PFSK-1 (cell line): ENCODE measurements around the gene KEAP1.

ENCODE experiments used
- FOXP2 ChIP-seq: optimal IDR thresholded peaks from 2 replicates; pipeline ENCODE3; 2011; ENCODE audit warnings: borderline replicate concordance, control low read depth, inconsistent platforms; ENCODE audit not compliant: insufficient read depth; ENCODE audit errors: extremely low read length, extremely low read depth
- POLR2AphosphoS5 ChIP-seq: IDR thresholded peaks from 2 replicates; pipeline ENCODE4 v1.6.1; 2012; ENCODE audit warnings: low read depth, mild to moderate bottlenecking, control low read depth, low read length, moderate library complexity
- SIN3A ChIP-seq: IDR thresholded peaks from 2 replicates; pipeline ENCODE4 v1.6.1; 2012; ENCODE audit warnings: mild to moderate bottlenecking, low read length, moderate library complexity, borderline replicate concordance; ENCODE audit not compliant: insufficient read depth
- TAF1 ChIP-seq: IDR thresholded peaks from 2 replicates; pipeline ENCODE4 v1.6.1; 2012; ENCODE audit warnings: low read length, control low read depth, borderline replicate concordance; ENCODE audit not compliant: insufficient read depth
- TF ChIP-seq, protein P1 (sequence below), 2 experiments: IDR thresholded peaks; 2 replicates each; pipeline versions ENCODE4 v1.6.1 to v1.8.0; 2011 to 2012; ENCODE audit warnings: low read depth in 2 of 2, low read length in 2 of 2, control low read depth in 1 of 2, inconsistent platforms in 1 of 2, mild to moderate bottlenecking in 1 of 2, moderate library complexity in 1 of 2; ENCODE audit not compliant: insufficient read depth in 1 of 2

Gene KEAP1

GRCh38 chr19:10520652-10521318 is 17.6 kb upstream of the KEAP1 start:
- TF ChIP-seq POLR2AphosphoS5 (no peak), TAF1 (no peak), FOXP2 (no peak), SIN3A (no peak)
- TF ChIP-seq, protein P1, sequence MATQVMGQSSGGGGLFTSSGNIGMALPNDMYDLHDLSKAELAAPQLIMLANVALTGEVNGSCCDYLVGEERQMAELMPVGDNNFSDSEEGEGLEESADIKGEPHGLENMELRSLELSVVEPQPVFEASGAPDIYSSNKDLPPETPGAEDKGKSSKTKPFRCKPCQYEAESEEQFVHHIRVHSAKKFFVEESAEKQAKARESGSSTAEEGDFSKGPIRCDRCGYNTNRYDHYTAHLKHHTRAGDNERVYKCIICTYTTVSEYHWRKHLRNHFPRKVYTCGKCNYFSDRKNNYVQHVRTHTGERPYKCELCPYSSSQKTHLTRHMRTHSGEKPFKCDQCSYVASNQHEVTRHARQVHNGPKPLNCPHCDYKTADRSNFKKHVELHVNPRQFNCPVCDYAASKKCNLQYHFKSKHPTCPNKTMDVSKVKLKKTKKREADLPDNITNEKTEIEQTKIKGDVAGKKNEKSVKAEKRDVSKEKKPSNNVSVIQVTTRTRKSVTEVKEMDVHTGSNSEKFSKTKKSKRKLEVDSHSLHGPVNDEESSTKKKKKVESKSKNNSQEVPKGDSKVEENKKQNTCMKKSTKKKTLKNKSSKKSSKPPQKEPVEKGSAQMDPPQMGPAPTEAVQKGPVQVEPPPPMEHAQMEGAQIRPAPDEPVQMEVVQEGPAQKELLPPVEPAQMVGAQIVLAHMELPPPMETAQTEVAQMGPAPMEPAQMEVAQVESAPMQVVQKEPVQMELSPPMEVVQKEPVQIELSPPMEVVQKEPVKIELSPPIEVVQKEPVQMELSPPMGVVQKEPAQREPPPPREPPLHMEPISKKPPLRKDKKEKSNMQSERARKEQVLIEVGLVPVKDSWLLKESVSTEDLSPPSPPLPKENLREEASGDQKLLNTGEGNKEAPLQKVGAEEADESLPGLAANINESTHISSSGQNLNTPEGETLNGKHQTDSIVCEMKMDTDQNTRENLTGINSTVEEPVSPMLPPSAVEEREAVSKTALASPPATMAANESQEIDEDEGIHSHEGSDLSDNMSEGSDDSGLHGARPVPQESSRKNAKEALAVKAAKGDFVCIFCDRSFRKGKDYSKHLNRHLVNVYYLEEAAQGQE (IDR thresholded peaks at IDR 0.05; ENCODE audit: insufficient read depth in 1 of 2, low read depth in 2 of 2, low read length in 2 of 2) = no peak

DNA sequence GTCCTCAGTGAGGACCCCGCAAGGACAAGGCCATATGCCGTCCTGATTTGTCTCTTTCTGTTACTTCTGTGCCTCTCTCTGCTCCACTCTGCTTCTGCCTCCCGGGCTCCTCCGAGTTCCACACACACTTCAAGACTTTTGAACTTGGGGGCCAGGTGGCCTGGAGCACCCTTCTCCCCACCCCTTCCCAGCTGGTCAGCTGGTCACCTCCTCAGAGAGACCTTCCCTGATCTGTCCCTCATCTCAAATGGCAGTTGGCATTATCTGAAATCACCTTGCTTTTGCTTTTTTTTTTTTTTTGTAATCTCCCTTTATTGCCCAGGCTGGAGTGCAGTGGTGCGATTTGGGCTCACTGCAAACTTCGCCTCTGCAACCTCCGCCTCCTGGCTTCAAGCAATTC is 16.3 kb upstream of the KEAP1 start:
- TF ChIP-seq SIN3A = no peak
- no peak for TF ChIP-seq FOXP2
- no peak for TF ChIP-seq TAF1
- TF ChIP-seq, protein P1 (IDR thresholded peaks at IDR 0.05; ENCODE audit: insufficient read depth in 1 of 2, low read depth in 2 of 2, low read length in 2 of 2) = no peak
- TF ChIP-seq POLR2AphosphoS5 = no peak

- TF ChIP-seq POLR2AphosphoS5 (0 out of 2 replicates have a peak, but pooled peaks have one; percentile 2), SIN3A (peak; percentile 3; the same call in 1 of the 2 replicates)
- TF ChIP-seq, protein P1 (IDR thresholded peaks at IDR 0.05; ENCODE audit: insufficient read depth in 1 of 2, low read depth in 2 of 2, low read length in 2 of 2) = no peak
Measured at GRCh38 chr19:10518444-10519361, 15.5 kb upstream of the KEAP1 start.

DNA sequence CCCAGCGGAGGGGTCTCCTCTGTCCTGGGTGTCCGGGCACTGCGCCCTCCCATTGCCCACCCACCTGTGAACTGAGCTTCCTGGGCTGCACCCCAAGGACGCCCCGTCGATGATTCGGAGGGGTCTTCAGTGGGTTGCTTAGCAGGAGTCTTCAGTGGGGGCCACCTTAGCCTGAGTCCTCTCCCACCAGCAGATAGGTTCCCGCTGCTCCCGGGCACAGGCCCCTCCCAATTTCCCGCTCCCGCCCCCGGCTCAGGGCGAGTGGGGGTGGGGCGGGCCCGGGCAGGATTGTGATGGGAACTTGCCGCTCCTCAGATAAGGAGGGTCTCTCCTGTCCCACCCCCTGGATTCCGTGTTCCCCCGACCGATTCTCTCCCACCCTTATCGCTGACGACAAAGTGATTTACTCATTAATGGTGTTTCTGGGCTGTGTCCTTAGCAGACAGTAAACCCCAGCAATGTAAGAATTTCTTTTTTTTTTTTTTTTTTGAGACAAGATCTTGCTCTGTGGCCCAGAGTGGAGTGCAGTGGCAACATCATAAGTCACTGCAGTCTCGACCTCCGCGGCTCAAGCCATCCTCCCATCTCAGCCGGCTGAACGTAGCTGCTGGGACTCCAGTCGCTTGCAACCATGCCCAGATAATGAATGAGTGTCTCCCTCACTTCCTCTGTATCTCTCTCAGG is 14.7 kb upstream of the KEAP1 start:
- TF ChIP-seq POLR2AphosphoS5 (peak; percentile 63), SIN3A (0 out of 2 replicates have a peak, but pooled peaks have one; percentile 42), FOXP2 (no peak), TAF1 (peak; percentile 66; the same call in 1 of the 2 replicates)
- TF ChIP-seq, protein P1 (IDR thresholded peaks at IDR 0.05; ENCODE audit: insufficient read depth in 1 of 2, low read depth in 2 of 2, low read length in 2 of 2) = 0 out of 4 replicates have a peak, but pooled peaks of 1 of the 2 experiments have one; percentile 0
